Measurements from ENCODE around the gene CMIP. TPM values are rescaled to one million over a fixed set of nuclear protein-coding genes. Genes with fewer than 3 reads are reported as not detected.

The CMIP gene
- total RNA-seq, 2 experiments from 2014 or later, result 57.1 to 58.3 TPM

DNA sequence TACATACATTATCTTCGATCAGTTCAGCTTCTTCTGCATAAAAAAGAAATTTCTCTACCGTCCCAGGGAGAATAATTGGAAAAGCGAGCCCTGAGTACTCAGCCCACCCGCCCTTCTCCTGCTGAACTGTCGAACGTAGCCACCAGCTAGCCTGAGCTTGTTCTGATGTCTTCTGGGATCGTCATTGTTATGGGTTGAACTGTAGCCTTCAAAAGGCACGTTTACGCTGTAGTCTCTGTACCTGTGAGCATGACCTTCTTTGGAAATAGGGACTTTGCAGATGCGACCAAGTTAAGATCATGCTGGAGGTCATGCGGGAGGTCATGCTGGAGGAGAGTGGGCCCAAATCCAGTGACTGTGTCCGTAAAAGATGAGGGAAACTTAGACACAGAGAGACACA, 86.2 kb downstream of the CMIP start:
- Mint-ChIP-seq H3K9me3 (no peaks in the 10 kb centered on the region), H3K4me1 (peaks cover 30% of the 10 kb centered on the region), H3K27me3 (no peaks in the 10 kb centered on the region), H3K27ac (no peak overlapping the region), H3K36me3 (ENCODE audit: low read depth) (peaks cover 8% of the 10 kb centered on the region), H3K4me3 (no peak overlapping the region)
- DNase-seq, result no peak
- ChIA-PET POLR2A (no interaction called here), CTCF (no interaction called here)

DNA sequence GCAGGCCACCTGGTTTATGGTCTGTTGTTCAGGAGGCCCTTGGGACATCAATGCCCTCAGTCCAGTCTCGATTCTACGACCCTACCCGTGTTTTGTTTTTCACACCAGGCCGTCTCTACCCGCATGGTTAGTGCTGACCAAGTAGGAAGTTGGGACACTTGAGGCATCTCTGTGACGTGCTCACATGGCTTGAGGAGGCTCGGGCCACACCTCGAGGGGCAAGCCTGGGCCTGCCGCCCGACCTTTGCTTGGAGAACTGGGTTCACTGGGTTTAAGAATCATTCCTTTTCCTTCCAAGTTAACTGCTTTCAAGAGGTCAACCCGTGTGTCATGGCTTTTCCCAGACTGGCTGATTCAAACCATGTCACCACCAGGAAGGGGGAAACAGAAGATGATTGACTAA, 86.8 kb downstream of the CMIP start:
- DNase-seq, result no peak
- H3K4me3 Mint-ChIP-seq, result no peak overlapping the region
- no peak overlapping the region for H3K27ac Mint-ChIP-seq
- H3K27me3 Mint-ChIP-seq, result no peaks in the 10 kb centered on the region
- H3K36me3 Mint-ChIP-seq (ENCODE audit: low read depth), result peaks cover 8% of the 10 kb centered on the region
- CTCF ChIA-PET, result no interaction called here
- H3K4me1 Mint-ChIP-seq, result peaks cover 25% of the 10 kb centered on the region
- POLR2A ChIA-PET, result no interaction called here
- H3K9me3 Mint-ChIP-seq, result no peaks in the 10 kb centered on the region

DNA sequence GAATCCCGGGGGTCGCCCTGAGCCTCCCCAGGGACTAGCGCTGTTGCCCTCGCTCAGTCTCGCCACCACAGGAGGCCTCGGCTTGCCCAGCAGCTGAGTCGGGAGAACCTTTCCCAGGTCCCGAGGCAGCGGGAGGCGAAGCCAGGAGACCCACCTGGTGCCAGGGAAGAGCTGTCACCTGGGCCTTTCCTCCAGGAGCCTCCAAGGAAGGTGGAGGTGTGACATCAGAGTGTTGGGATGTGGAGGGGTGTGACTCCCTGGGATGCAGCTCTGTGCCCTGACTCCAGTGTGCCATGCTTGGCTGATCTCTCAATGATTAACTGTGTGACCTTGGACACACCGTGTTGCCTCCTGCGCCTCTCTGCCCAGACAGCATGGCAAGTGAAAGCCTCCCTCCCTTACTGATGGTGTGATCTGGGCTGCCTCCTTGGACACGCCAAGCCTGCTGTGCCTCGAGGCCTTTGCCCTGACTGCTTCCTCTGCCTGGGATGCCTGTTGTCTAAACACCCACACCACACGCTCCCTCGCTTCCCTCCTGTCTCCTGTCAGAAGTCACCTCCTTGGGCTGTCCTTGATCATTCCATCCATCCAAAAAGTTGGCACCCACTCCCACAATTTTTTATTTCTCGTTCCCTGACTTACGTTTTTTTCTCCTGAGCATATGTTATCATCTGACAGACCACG, 88.0 kb downstream of the CMIP start:
- Mint-ChIP-seq H3K27ac (no peak overlapping the region), H3K4me1 (peaks cover 15% of the 10 kb centered on the region), H3K27me3 (no peaks in the 10 kb centered on the region), H3K4me3 (no peak overlapping the region), H3K36me3 (ENCODE audit: low read depth) (no peaks in the 10 kb centered on the region), H3K9me3 (no peaks in the 10 kb centered on the region)
- ChIA-PET POLR2A (no interaction called here), CTCF (no interaction called here)
- no peak for DNase-seq

DNA sequence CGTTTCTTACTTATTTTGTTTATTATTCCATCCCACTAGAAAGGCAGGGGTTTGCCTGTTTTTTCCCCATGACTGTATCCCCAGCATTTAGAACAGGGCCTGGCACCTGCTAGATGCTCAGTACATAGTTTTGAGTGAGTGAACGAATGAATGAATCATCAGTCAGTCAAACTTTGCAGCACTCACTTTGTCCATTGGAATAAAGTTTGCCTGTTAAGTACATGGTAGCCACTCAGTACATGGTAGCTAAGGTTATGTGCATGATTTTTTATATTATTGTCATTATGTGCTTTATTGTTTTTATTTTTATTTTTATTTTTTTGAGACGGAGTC, 88.5 kb downstream of the CMIP start:
- H3K27ac Mint-ChIP-seq, result no peak overlapping the region
- H3K4me3 Mint-ChIP-seq, result no peak overlapping the region
- peaks cover 10% of the 10 kb centered on the region for H3K4me1 Mint-ChIP-seq
- ChIA-PET POLR2A (no interaction called here), CTCF (no interaction called here)
- H3K36me3 Mint-ChIP-seq (ENCODE audit: low read depth), result no peaks in the 10 kb centered on the region
- no peaks in the 10 kb centered on the region for H3K9me3 Mint-ChIP-seq
- no peaks in the 10 kb centered on the region for H3K27me3 Mint-ChIP-seq
- no peak for DNase-seq

DNA sequence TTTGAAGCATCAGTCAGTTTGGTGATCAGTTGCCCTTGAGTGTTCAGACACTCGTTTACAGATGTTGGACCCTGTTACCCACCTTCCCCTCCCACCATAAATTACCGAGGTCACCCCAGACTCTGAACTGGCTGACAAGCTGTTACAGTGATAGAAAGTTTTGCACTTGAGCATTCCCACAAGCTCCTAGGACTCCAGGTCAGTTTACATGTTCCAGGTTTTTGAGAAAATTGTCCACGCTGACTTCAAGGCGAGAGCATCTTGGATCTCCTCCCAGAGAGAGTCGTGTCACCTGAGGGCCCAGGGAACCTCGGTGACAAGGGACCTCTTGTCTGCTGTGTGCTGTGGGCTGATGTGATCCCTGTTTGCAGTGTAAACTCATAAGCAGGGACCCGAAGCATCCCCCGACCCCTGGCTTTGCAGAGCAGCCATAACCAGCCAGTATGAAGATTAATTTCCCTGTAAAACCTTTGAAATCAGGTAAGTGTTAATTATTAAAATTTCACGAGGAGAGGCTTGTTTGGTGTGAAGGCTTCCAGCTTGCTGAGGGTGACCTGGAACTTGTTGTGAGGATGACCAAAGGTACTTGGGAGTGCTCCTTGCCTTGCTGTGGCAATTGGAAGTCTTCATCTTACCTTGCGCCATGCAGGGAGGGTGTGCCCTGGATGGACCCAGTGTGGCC, 91.2 kb downstream of the CMIP start:
- Mint-ChIP-seq H3K4me3 (no peak overlapping the region), H3K27ac (no peak overlapping the region), H3K9me3 (no peaks in the 10 kb centered on the region), H3K36me3 (ENCODE audit: low read depth) (no peaks in the 10 kb centered on the region), H3K4me1 (no peaks in the 10 kb centered on the region), H3K27me3 (no peaks in the 10 kb centered on the region)
- ChIA-PET CTCF (no interaction called here), POLR2A (no interaction called here)
- no peak for DNase-seq

DNA sequence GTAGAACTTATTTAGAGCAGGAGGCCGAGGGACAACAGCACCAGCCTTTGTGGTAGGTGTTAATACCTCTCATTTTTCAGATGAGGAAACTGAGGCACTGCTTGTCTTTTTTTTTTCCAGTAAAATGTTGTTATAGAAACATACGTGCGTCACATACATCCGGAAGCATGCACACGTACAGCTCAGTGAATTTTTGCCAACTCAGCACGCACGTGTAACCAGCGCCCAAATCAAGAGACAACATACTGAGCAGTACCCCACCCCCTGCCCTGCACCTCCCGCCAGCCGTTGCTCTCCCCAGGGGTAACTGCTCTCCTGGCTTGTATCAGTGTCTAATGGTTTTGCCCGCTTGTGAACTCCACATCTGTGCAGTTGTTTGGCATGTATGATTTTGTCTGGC, 92.0 kb downstream of the CMIP start:
- Mint-ChIP-seq H3K4me1 (no peaks in the 10 kb centered on the region), H3K4me3 (no peak overlapping the region), H3K36me3 (ENCODE audit: low read depth) (no peaks in the 10 kb centered on the region), H3K27ac (no peak overlapping the region), H3K9me3 (no peaks in the 10 kb centered on the region), H3K27me3 (no peaks in the 10 kb centered on the region)
- ChIA-PET POLR2A (no interaction called here), CTCF (no interaction called here)
- no peak for DNase-seq

DNA sequence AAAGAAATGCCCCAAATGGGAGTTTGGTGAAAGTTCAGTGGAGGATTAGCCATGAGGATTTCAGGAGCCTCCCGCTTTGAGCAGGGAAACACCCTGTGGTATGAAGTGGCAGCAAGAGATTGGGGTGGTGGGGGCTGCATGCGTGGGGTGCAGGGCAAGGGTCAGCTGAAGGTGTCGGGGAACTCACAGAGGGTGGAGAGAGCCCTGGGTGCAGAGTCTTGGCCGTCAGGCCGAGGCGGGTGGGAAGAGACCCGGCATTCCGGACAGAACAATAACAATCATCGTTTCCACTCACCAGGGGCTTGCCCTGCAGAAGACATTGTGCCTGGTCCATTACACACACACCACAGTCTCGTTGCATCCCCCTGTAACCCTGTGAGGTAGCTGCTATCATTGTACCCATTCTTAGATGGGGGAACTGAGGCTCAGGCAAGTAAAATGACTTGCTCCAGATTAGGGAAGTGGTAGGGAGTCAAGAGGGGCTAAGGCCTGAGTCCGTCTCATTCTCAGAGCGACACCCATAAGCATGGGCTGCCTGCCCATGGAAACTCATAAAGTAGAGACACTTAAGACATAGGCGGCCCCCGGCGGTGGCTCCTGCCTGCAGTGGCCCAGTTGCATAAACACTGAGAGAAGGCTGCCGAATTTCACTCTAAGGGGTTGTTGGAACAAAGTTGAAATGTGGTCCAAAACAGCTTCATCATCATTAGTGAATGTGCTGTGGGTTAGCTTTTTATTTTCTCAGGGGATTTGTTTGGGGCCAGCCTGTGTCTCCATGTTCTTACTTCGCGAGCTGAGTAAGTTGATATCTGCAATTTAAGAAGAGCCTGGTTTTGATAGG, 93.3 kb downstream of the CMIP start:
- no peaks in the 10 kb centered on the region for H3K27me3 Mint-ChIP-seq
- H3K27ac Mint-ChIP-seq, result no peak overlapping the region
- ChIA-PET CTCF (interaction anchor here (0.9 kb wide), 1 partner anchor 192 kb away, joined by 3 read pairs; no protein-coding TSS in a partner anchor), POLR2A (no interaction called here)
- no peaks in the 10 kb centered on the region for H3K36me3 Mint-ChIP-seq (ENCODE audit: low read depth)
- no peak overlapping the region for H3K4me3 Mint-ChIP-seq
- H3K9me3 Mint-ChIP-seq, result no peaks in the 10 kb centered on the region
- H3K4me1 Mint-ChIP-seq, result no peaks in the 10 kb centered on the region
- no peak for DNase-seq

DNA sequence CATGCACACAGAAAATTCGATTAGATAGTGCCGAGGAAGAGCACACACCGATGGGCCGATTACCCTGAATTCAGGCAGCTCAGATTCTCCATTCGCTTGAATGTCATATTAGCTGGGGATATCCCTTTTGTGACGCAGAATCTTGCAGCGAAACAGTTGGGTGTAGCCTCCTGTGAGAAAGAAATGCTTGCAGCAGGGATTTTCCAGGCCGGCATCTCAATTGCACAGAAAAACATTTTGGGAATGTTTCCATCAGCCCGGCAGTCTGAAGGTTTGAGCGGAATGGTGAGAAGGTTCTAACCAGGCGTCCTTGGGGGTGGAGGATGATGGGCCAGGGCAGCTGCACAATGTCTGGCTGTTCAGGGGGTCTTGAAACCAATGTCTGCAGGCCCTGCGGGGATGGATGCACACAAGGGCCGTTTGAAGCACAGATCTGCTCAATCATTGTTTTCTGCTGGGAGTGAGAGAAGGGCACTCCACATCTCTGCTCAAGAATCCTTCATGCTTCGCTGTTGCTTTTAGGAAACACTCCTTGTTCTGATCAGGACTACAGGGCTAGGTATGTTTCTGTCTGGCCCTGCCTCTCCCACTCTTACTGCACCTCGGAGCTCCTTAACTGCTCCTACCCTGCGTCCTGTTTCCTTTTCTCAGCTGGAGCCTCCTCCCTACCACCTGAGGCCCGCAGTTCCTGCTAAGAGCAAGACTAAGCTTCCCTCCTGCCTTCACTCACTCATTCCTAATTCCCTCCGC, 94.6 kb downstream of the CMIP start:
- POLR2A ChIA-PET, result no interaction called here
- Mint-ChIP-seq H3K4me3 (no peak overlapping the region), H3K27me3 (no peaks in the 10 kb centered on the region), H3K9me3 (no peaks in the 10 kb centered on the region), H3K27ac (no peak overlapping the region), H3K36me3 (ENCODE audit: low read depth) (no peaks in the 10 kb centered on the region), H3K4me1 (peaks cover 4% of the 10 kb centered on the region)
- DNase-seq, result no peak
- CTCF ChIA-PET, result no interaction called here

DNA sequence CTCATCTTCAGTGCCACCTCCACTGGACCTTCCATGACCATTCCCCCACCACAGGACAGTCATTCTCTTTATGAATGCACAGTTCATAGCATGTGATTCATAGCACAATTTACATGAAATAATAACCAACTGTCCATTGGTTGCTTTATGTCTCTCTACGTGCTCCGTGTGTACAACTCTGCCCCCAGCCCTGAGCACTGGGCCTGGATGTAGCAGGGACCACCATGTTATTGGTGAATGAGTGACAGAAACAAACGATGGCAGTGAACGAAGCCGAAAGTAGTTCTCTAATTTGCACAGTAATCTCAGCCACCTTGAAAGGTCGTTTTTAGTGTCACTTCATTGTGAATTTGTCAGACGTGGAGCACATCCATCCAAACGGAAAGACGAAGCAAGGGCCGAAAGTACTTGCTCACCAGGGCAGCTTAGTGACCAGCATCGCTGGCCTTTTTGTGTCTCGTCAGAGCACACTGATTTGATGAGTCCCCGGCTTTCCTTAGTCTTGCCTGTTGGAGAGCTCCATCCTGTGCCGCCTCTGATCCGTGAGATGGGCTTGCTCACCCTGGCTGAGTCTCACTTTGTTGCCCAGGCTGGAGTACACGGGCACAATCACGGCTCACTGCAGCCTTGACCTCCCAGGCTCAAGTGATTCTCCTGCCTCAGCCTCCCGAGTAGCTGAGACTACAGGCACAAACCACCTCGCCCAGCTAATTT, 95.3 kb downstream of the CMIP start:
- H3K27ac Mint-ChIP-seq, result no peak overlapping the region
- no peaks in the 10 kb centered on the region for H3K9me3 Mint-ChIP-seq
- ChIA-PET POLR2A (no interaction called here), CTCF (no interaction called here)
- no peaks in the 10 kb centered on the region for H3K36me3 Mint-ChIP-seq (ENCODE audit: low read depth)
- H3K27me3 Mint-ChIP-seq, result no peaks in the 10 kb centered on the region
- H3K4me3 Mint-ChIP-seq, result no peak overlapping the region
- DNase-seq, result no peak
- H3K4me1 Mint-ChIP-seq, result peaks cover 8% of the 10 kb centered on the region

DNA sequence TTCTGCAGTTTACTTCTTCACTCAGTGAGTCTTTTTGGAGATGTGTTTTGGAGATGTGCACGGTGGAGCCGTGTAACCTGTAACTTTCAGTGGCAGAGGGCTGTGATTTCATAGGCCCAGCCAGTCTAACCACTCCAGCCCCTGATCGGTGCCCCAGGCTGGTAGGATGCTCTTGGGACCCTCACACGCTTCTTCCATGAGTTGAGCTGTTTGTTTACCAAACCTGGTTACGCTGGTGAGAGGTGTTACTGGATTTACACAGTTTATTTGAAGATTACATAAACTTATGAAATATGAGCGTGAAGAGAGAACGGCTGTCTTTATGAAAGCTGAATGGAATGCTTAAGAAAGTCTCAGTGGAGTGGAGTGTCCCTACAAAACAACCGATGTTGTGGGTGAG, 96.7 kb downstream of the CMIP start:
- no peaks in the 10 kb centered on the region for H3K9me3 Mint-ChIP-seq
- POLR2A ChIA-PET, result no interaction called here
- no peak overlapping the region for H3K4me3 Mint-ChIP-seq
- H3K27me3 Mint-ChIP-seq, result no peaks in the 10 kb centered on the region
- H3K36me3 Mint-ChIP-seq (ENCODE audit: low read depth), result no peaks in the 10 kb centered on the region
- no peak overlapping the region for H3K27ac Mint-ChIP-seq
- DNase-seq, result no peak
- CTCF ChIA-PET, result no interaction called here
- H3K4me1 Mint-ChIP-seq, result peaks cover 11% of the 10 kb centered on the region

DNA sequence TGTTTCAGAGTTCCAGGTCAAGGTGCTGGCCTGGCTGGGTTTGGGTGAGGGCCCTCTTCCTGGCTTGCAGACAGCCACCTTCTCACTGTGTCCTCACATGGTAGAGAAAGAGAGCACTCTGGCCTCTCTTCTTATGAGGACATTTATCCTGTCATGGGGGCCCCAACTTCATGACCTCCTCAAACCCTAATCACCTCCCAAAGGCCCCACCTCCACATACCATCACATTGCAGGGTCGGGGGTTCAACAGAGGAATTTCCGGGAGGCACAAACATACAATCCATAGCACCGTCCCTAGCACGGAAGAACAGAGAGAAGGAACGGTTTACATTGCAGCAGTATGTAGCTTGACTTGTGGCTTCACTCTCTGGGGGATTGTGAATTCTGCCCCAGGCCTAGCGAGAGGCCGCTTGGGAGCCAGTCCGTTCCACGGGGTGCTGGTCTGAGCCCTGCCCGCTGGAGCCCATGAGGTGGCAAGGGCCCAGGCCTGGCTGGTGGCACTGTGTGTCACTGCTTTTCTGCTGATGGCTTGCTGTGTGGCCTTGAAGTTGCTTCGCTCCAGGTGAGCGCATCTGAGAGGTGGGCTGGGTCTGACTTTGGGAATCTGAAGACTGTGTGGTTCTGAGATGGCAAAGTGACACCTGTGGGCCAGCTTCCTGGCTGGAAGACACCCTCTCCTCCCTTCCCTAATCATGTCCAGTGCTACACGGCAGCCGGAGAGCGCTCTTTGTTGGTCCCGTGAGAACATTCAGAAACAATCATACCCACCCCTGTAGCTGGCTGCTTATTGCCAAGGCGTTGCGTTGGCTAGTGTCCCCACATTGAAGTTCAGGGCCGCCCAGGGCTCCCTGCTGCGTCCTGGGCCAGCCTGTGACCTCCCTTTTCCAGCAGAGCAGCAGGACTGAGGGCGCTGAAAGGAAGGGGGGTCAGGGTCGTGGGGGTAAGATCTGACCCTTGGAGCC, 98.3 kb downstream of the CMIP start:
- H3K4me1 Mint-ChIP-seq, result peaks cover 11% of the 10 kb centered on the region
- H3K9me3 Mint-ChIP-seq, result no peaks in the 10 kb centered on the region
- no peak for DNase-seq
- no peak overlapping the region for H3K4me3 Mint-ChIP-seq
- no peaks in the 10 kb centered on the region for H3K36me3 Mint-ChIP-seq (ENCODE audit: low read depth)
- CTCF ChIA-PET, result no interaction called here
- H3K27me3 Mint-ChIP-seq, result no peaks in the 10 kb centered on the region
- no peak overlapping the region for H3K27ac Mint-ChIP-seq
- POLR2A ChIA-PET, result no interaction called here

DNA sequence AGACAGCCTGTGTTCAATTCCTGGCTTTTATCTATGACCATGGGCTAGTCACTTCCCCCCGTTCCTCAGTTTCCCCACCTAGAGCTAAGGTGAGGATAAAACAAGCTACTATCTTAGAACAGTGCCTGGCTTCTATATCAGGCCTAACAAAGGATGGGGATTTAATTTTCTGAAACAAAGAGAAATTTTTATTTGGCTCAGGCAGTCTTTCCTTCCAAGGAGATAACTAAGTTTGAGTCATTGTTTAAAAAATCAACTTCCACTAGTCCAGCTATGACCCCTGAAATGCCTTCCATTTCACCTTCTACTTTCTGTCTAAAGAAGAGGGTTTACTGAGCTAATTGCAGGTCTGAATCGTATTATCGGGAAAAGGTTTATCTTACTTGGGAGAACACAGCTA, 99.0 kb downstream of the CMIP start:
- Mint-ChIP-seq H3K4me1 (peaks cover 11% of the 10 kb centered on the region), H3K36me3 (ENCODE audit: low read depth) (no peaks in the 10 kb centered on the region), H3K27ac (no peak overlapping the region), H3K9me3 (no peaks in the 10 kb centered on the region), H3K4me3 (no peak overlapping the region), H3K27me3 (no peaks in the 10 kb centered on the region)
- ChIA-PET CTCF (no interaction called here), POLR2A (no interaction called here)
- no peak for DNase-seq
